Keratinocyte (primary cell): ENCODE data around the gene KIR3DL2. TPM values are rescaled to one million over a fixed set of nuclear protein-coding genes. Genes with fewer than 3 reads are reported as not detected.

Source experiments
- DNase-seq: peaks from one replicate; pipeline ENCODE4 v3.0.0-alpha.2; 2011; ENCODE audit warnings: low read depth, missing footprints, low spot score
- FAIRE-seq: peaks from 2 replicates; lab custom pipeline; 2011; peaks lifted over from hg19 to GRCh38; lab: Jason Lieb, UNC
- H2AFZ ChIP-seq: 2 replicates; pipeline ENCODE4 v1.6.0; 2012; ENCODE audit warnings: low read length, control low read depth, inconsistent platforms; ENCODE audit not compliant: control insufficient read depth
- H3K27ac ChIP-seq: 2 replicates; pipeline ENCODE4 v1.5.1; 2011; ENCODE audit warnings: low read length; ENCODE audit not compliant: control insufficient read depth, insufficient read depth
- H3K27me3 ChIP-seq: 3 replicates; pipeline ENCODE4 v1.6.0; 2011; ENCODE audit warnings: low read length; ENCODE audit not compliant: control insufficient read depth, insufficient read depth; ENCODE audit errors: extremely low read depth
- H3K36me3 ChIP-seq, 2 experiments: 2 replicates in 1 of 2; 3 replicates in 1 of 2; pipeline ENCODE4 v1.5.1; 2011; ENCODE audit warnings: low read length in 2 of 2, mild to moderate bottlenecking in 1 of 2; ENCODE audit not compliant: control insufficient read depth in 2 of 2, insufficient read depth in 2 of 2; ENCODE audit errors: extremely low read depth in 1 of 2
- H3K4me1 ChIP-seq: 3 replicates; pipeline ENCODE4 v1.5.1; 2011; ENCODE audit warnings: low read length; ENCODE audit not compliant: control insufficient read depth, insufficient read depth; ENCODE audit errors: extremely low read depth
- H3K4me2 ChIP-seq: 3 replicates; pipeline ENCODE4 v1.6.0; 2011; ENCODE audit warnings: low read depth, low read length; ENCODE audit not compliant: control insufficient read depth, insufficient read depth; ENCODE audit errors: extremely low read depth
- H3K4me3 ChIP-seq, 3 experiments: fragments of 200-600 bp in 1 of 3; sonication (generic) in 1 of 3; 2 replicates in 2 of 3; 3 replicates in 1 of 3; pipeline ENCODE4 v1.5.1; 2011 to 2016; ENCODE audit warnings: low read length in 3 of 3, mild to moderate bottlenecking in 3 of 3, control low read depth in 2 of 3, inconsistent platforms in 1 of 3, low read depth in 1 of 3, mixed read lengths in 1 of 3, mixed run types in 1 of 3, moderate library complexity in 1 of 3; ENCODE audit not compliant: control insufficient read depth in 2 of 3, insufficient read depth in 2 of 3; ENCODE audit errors: extremely low read depth in 1 of 3
- H3K79me2 ChIP-seq: 2 replicates; pipeline ENCODE4 v1.6.0; 2012; ENCODE audit warnings: low read length; ENCODE audit not compliant: control insufficient read depth, insufficient read depth
- H3K9ac ChIP-seq: 3 replicates; pipeline ENCODE4 v1.6.0; 2011; ENCODE audit warnings: low read length; ENCODE audit not compliant: control insufficient read depth, insufficient read depth; ENCODE audit errors: extremely low read depth
- H3K9me1 ChIP-seq: 3 replicates; pipeline ENCODE4 v1.6.0; 2011; ENCODE audit warnings: low read length; ENCODE audit not compliant: control insufficient read depth, insufficient read depth; ENCODE audit errors: extremely low read depth
- H3K9me3 ChIP-seq: 2 replicates; pipeline ENCODE4 v1.5.1; 2012; ENCODE audit warnings: low read depth, low read length; ENCODE audit not compliant: control insufficient read depth
- H4K20me1 ChIP-seq: 3 replicates; pipeline ENCODE4 v1.6.0; 2011; ENCODE audit warnings: low read length; ENCODE audit not compliant: control insufficient read depth, insufficient read depth; ENCODE audit errors: extremely low read depth
- CTCF ChIP-seq, 3 experiments: IDR thresholded peaks in 1 of 3; conservative IDR thresholded peaks in 1 of 3; optimal IDR thresholded peaks in 1 of 3; 2 replicates in 2 of 3; 3 replicates in 1 of 3; pipeline versions ENCODE3 to v1.5.1; 2011; ENCODE audit warnings: low read length in 3 of 3, mild to moderate bottlenecking in 3 of 3, moderate library complexity in 2 of 3, control low read depth in 1 of 3, inconsistent platforms in 1 of 3; ENCODE audit not compliant: insufficient read depth in 2 of 3; ENCODE audit errors: extremely low read depth in 1 of 3
- EZH2 ChIP-seq: IDR thresholded peaks from one replicate; pipeline ENCODE4 v1.6.1; 2012; ENCODE audit warnings: inconsistent platforms, mild to moderate bottlenecking, low read length, moderate library complexity
- dilution Hi-C: fragments of 300-500 bp; cut with MboI; formaldehyde crosslinking; loops from one replicate; pipeline ENCODE4 v1.7.0; 2020; ENCODE audit warnings: low sequenced_read_pairs; ENCODE audit not compliant: extremely low pct_ligation_motif_present
- polyA plus RNA-seq, 5 experiments: library from polyadenylated mRNA; depleted of rRNA in 3 of 5; stranded (reverse) in 3 of 5; stranded (forward) in 1 of 5; unstranded in 1 of 5; fragments of >200 nt; gene quantifications; 1 replicate in 1 of 5; 2 replicates in 3 of 5; 3 replicates in 1 of 5; pipeline versions ENCODE4 v1.2.1 to v1.2.3, GENCODE V29; 2011 to 2012; ENCODE audit warnings: missing spikeins in 2 of 5, low read depth in 1 of 5, low replicate concordance in 1 of 5

Gene KIR3DL2
- polyA plus RNA-seq, 1 donor (not counting 4 experiments of a cell fraction or from before 2014, with no cell fraction given) = not detected

GRCh38 chr19:54882758-54883157 is 32.5 kb downstream of the KIR3DL2 start:
- no peak for FAIRE-seq
- H3K4me2 ChIP-seq = no peak overlapping the region
- TF ChIP-seq EZH2 (no peak), CTCF (optimal IDR thresholded peaks at IDR 0.05 in 1 of 3, IDR thresholded peaks at IDR 0.05 in 1 of 3, conservative IDR thresholded peaks at IDR 0.05 in 1 of 3; ENCODE audit: extremely low read depth in 1 of 3, insufficient read depth in 2 of 3, low read length in 3 of 3) (no peak)
- DNase-seq = no peak
- dilution Hi-C loops = no loop called here
- no peak overlapping the region for H2AFZ ChIP-seq
- no peaks in the 10 kb centered on the region for H3K9me3 ChIP-seq
- H3K27ac ChIP-seq = no peak overlapping the region
- no peaks in the 10 kb centered on the region for H3K4me1 ChIP-seq
- no peaks in the 10 kb centered on the region for H3K9me1 ChIP-seq
- H3K27me3 ChIP-seq = no peaks in the 10 kb centered on the region
- H3K36me3 ChIP-seq = no peaks in the 10 kb centered on the region
- no peak overlapping the region for H3K4me3 ChIP-seq
- no peak overlapping the region for H3K9ac ChIP-seq
- H4K20me1 ChIP-seq = no peaks in the 10 kb centered on the region
- no peaks in the 10 kb centered on the region for H3K79me2 ChIP-seq

GRCh38 chr19:54883228-54883627 is 33.0 kb downstream of the KIR3DL2 start:
- H3K4me2 ChIP-seq = no peak overlapping the region
- no peak overlapping the region for H3K9ac ChIP-seq
- no peaks in the 10 kb centered on the region for H3K9me1 ChIP-seq
- no peaks in the 10 kb centered on the region for H3K79me2 ChIP-seq
- DNase-seq (no peak), FAIRE-seq (no peak)
- no peaks in the 10 kb centered on the region for H3K9me3 ChIP-seq
- no peaks in the 10 kb centered on the region for H4K20me1 ChIP-seq
- H3K27ac ChIP-seq = no peak overlapping the region
- no peaks in the 10 kb centered on the region for H3K27me3 ChIP-seq
- no peak for TF ChIP-seq CTCF (optimal IDR thresholded peaks at IDR 0.05 in 1 of 3, IDR thresholded peaks at IDR 0.05 in 1 of 3, conservative IDR thresholded peaks at IDR 0.05 in 1 of 3; ENCODE audit: extremely low read depth in 1 of 3, insufficient read depth in 2 of 3, low read length in 3 of 3)
- no peak for TF ChIP-seq EZH2
- H3K4me1 ChIP-seq = no peaks in the 10 kb centered on the region
- dilution Hi-C loops = no loop called here
- no peaks in the 10 kb centered on the region for H3K36me3 ChIP-seq
- no peak overlapping the region for H3K4me3 ChIP-seq
- no peak overlapping the region for H2AFZ ChIP-seq
